ENCODE data around the gene RARS2. TPM values are rescaled to one million over a fixed set of nuclear protein-coding genes. Genes with fewer than 3 reads are reported as not detected.

The RARS2 gene, protein sequence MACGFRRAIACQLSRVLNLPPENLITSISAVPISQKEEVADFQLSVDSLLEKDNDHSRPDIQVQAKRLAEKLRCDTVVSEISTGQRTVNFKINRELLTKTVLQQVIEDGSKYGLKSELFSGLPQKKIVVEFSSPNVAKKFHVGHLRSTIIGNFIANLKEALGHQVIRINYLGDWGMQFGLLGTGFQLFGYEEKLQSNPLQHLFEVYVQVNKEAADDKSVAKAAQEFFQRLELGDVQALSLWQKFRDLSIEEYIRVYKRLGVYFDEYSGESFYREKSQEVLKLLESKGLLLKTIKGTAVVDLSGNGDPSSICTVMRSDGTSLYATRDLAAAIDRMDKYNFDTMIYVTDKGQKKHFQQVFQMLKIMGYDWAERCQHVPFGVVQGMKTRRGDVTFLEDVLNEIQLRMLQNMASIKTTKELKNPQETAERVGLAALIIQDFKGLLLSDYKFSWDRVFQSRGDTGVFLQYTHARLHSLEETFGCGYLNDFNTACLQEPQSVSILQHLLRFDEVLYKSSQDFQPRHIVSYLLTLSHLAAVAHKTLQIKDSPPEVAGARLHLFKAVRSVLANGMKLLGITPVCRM
- total RNA-seq (2022; extraction: Qiagen RNA extraction; ENCODE audit: low read depth): 18.2 to 25.7 TPM (median 20.2 TPM) in 5 replicates

DNA sequence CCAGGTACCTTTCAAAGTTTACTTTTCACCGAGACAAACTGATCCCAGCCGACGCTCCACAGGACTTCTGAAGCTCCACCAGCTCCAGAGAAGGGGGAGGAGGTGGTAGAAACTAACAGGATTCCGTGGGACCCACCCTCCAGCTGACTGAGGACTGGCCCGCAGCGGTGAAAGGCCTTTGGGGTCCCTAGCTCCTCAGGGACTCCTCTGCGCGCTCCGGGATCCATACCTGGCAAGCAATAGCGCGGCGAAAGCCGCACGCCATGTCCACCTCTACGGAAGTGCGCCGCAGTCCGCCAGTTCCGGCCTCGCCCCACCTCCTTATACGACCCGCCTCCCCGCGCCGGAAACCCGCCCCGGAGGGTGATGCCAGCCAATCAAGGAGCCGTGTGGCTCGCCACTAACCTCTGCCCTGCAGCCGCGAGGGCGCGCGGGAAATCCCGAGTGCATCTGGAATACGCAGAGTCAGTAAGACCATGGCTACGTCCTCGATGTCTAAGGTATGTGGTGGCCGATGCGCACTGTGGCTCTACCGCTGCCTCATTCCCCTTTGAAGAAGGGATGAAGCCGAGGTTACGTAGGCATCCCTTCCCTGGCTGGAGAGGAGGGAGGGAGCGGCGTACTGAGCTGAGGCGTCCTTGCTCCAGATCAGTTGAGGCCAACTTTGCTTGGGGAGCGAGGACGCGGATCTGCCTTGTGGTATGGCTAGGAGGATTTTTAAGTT is at the start of gene RARS2, which contains the start of gene ORC3:
Gene RARS2, minus strand, starts transcription at position 295 of the 724 bp plus-strand sequence. Its CDS starts 30 bp downstream, at position 265.
Gene ORC3, plus strand, starts transcription at position 443 of the 724 bp plus-strand sequence. Its CDS starts 34 bp downstream, at position 477.

DNA sequence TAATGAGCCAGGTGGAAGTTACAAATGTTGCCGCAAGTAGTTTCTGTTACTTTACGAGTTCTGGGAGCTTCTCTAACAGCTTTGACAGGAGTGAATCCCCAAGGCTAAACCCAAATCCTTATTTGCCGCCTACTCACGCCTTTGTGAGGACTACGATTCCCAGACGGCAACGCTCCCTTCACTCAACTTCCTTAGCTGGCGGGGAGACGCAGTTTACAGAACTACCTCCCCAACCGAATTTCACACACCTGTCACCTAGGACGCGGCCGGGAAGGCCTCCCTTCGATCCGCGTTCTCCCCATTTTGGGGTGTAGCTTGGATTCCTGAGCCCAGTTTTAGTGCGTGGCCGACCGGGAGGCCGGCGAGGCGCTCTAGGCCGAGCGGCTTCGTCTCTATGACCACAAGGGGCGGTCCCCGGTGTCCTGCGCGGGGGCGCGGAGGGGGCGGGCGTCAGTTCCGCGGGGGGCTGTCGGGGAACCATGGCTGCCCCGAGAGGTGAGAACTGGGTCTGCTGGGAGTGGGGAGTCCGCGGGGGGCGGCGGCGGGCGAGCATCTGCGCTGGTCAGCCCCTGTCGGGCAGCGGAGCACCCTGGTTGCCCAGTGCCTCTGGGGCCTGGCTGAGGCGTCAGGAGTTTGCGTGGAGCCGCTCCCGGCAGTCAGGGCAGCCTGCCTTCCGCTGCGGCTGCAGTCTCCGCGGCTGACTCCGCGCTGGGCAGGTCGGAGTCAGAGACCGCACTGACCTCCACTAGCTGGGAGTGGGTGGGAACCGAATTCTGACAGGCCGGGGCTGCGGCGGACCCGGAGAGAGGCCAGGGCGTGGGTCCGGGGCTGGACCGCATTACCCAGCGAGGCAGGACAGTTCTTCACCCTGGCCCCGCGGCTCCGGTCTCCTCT is 117.0 kb downstream of the RARS2 start, which contains the start of gene SLC35A1:
Gene SLC35A1, plus strand, starts transcription at position 450 of the 894 bp plus-strand sequence. Its CDS starts 30 bp downstream, at position 480.

Other genes starting within 250 kb of the RARS2 start
- gene C6orf163, start 245.2 kb downstream of the RARS2 start, total RNA-seq (2022; extraction: Qiagen RNA extraction; ENCODE audit: low read depth): 0.12 to 0.44 TPM (median 0.15 TPM) in 3 of 5 replicates, not detected in the others
- gene CFAP206, start 182.0 kb downstream of the RARS2 start, total RNA-seq (2022; extraction: Qiagen RNA extraction; ENCODE audit: low read depth): 0.50 to 0.62 TPM (median 0.54 TPM) in 5 replicates
- gene SLC35A1, start 117.0 kb downstream of the RARS2 start, total RNA-seq (2022; extraction: Qiagen RNA extraction; ENCODE audit: low read depth): 7.3 to 10.5 TPM (median 10.2 TPM) in 5 replicates
- gene ORC3, start 148 bp upstream of the RARS2 start, total RNA-seq (2022; extraction: Qiagen RNA extraction; ENCODE audit: low read depth): 13.9 to 22.5 TPM (median 16.1 TPM) in 5 replicates
- gene AKIRIN2, start 112.2 kb upstream of the RARS2 start, total RNA-seq (2022; extraction: Qiagen RNA extraction; ENCODE audit: low read depth): 27.7 to 40.6 TPM (median 36.8 TPM) in 5 replicates

All from A549 treated with ZK216348 at 1 μM for 4 hours (cell line).